Ramos (cell line): Measurements from ENCODE around the gene MAGOH.
"Not testable (repeated sequence)": the region's sequence is repeated elsewhere in the genome, so short reads cannot be mapped to it uniquely, and the experiment has no call there.

Experiments
- in situ Hi-C: fragments of 300-500 bp; cut with MboI; formaldehyde crosslinking; loops from one replicate; pipeline ENCODE4 v1.14.3; 2022; ENCODE audit warnings: low sequenced_read_pairs; ENCODE audit not compliant: unreplicated experiment

MAGOH gene

GRCh38 chr1:53238197-53239155 is at the start of gene MAGOH:
MAGOH (minus strand) TSS chr1:53238518; CDS start chr1:53238448, 70 bp downstream.
- in situ Hi-C loops, result no loop called here

- in situ Hi-C loops, result no loop called here
These were observed 48.6 kb upstream of the MAGOH start for GRCh38 chr1:53286955-53287354.

DNA sequence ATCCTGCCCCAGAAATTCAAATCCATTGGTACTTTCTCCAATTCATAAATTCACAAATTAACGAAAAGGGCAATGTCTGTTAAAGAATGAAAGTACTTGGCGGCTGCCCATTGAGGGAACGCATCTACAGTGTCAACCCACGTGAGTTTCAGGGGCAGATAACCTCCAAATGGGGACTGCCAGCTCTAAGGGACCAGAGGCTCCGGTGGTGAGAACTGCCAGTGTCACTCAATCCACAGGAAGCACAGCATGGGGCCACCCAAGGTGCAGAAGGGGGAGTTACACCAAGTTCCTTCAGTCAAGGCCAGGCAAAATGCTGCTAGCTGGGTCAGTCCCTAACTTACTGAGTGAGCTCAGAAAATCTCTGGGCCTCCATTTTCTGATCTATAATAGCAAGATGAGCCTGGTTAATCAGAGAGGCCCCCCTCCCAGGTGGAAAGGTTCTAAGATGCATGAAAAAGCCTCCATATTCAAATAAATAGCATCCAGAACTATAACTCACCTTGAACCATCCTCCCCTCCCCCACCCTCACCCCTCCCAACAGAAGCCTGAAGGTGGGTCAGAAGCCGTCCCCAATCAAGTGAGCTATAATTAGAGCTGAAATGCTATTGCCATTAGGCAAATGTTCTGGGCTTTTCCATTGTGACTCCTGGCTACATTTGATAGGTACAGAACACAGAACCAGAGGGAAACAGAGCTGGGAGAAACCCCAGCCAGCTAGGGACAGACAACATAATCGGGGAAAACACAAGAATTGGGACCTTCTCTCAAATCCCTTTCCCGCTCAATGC is 47.8 kb upstream of the MAGOH start:
- in situ Hi-C loops, result no loop called here

DNA sequence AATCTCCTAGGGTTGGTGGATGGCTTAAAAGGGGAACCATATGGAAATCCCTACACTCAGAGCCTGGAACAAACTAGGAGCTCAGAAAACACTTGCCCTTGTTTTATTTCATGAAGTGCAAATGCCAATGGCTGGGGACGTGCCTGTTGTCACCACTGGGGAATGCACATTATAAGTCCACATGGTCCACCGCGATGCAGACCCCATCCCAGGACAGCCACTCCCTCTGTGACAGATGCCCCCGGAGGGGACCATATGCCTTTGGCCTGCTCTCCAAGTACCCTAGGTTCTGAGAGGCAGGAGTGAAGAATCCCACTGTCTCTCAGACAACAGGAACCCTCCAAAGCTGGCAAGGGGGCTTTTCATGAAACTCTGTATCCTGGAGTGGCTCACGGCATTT is 47.2 kb upstream of the MAGOH start:
- in situ Hi-C loops, result no loop called here

GRCh38 chr1:53284224-53285020 is 46.1 kb upstream of the MAGOH start:
- in situ Hi-C loops, result no loop called here

GRCh38 chr1:53283156-53283555 is 44.8 kb upstream of the MAGOH start:
- in situ Hi-C loops, result not testable (repeated sequence)

DNA sequence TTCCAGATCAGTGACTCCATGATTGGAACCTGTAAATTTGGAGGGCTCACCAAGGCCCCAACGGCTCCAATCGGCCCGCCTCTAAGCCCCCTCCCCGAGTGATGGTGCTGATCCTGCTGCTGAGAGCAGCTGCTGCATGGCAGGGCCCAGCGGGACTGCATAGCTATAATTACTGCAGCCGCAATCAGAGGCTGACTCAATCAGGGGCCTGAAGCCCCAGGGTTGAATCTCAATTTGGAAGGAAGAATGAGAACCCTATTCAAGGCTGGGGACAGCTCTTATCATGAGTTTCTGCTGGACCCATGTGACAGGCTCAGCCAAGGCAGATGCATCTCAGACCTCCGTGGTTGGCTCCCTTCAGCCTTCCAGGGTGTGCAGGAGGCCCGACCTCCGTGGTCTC is 42.8 kb upstream of the MAGOH start:
- in situ Hi-C loops, result no loop called here

GRCh38 chr1:53280496-53280895 is 42.2 kb upstream of the MAGOH start:
- in situ Hi-C loops, result no loop called here

GRCh38 chr1:53279296-53280200 is 41.2 kb upstream of the MAGOH start:
- in situ Hi-C loops, result loop anchor here (5.0 kb wide), 1 partner anchor 113 kb away; no protein-coding TSS in a partner anchor

DNA sequence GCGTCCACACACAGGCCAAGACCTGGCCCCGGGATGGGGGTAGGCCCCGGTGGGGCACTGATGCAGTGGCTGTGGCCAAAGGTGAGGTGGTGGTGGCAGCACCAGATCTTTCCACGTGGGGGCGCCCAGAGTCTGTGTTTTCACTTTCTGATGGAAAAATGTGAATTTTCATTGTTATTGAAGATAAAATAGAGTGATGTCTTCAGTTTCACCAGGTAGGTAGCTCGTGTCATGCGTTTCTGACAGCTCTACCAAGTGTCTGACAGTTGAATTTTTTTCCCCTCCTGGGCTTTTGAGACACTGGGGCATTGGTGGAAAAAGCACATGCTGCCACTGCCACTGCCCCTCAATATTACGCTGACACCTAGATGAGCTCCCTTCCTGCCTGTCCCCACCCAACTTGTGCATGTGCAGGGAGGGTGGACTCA is 40.0 kb upstream of the MAGOH start:
- in situ Hi-C loops, result loop anchor here (5.0 kb wide), 1 partner anchor 114 kb away; no protein-coding TSS in a partner anchor

DNA sequence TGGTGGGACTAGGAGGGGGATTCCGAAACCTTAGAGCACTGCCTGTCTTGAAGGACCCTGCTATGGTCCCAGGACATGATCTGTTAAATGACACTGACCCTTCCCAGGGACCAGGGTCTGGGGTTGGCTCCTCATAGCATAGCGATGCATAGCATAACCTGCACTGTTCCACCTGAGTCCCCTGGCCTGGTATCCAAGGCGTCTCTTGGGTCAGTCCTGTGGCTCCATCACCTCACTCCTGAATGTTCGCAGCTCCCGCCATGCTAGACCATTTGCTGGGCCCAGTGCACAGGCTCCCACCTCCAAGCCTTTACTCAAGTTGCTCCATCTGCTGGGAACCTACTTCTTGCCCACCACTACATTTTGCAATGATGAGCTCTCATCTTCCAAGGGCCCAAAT is 39.0 kb upstream of the MAGOH start:
- in situ Hi-C loops, result loop anchor here (5.0 kb wide), 1 partner anchor 115 kb away; no protein-coding TSS in a partner anchor

DNA sequence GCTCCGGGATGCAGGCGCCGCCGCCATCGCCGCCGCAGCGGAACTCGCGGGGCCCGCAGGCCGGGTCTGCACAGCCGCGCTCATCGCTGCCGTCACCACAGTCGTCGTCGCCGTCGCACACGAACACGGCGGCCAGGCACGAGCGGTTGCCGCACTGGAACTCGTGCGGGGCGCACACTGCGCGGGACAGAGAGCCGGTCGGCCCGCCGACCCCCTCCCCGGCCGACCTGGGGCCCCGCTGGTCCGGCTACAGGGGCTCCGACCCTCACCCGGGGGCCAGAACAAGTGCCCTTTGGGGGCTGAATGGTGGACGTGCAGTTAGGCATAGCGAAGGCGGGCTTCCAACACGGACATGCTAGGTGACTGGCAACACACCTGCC is 38.6 kb upstream of the MAGOH start:
- in situ Hi-C loops, result loop anchor here (5.0 kb wide), 1 partner anchor 115 kb away; no protein-coding TSS in a partner anchor

- in situ Hi-C loops, result loop anchor here (5.0 kb wide), 1 partner anchor 116 kb away; no protein-coding TSS in a partner anchor
These were observed 38.0 kb upstream of the MAGOH start for GRCh38 chr1:53276153-53276901.

GRCh38 chr1:53275566-53275965 is 37.2 kb upstream of the MAGOH start:
- in situ Hi-C loops, result loop anchor here (5.0 kb wide), 1 partner anchor 117 kb away; no protein-coding TSS in a partner anchor

GRCh38 chr1:53274541-53275185 is 36.3 kb upstream of the MAGOH start:
- in situ Hi-C loops, result loop anchor here (5.0 kb wide), 1 partner anchor 118 kb away; no protein-coding TSS in a partner anchor

- in situ Hi-C loops, result no loop called here
These were observed 35.7 kb upstream of the MAGOH start for GRCh38 chr1:53274026-53274425.

- in situ Hi-C loops, result no loop called here
These were observed 35.2 kb upstream of the MAGOH start for GRCh38 chr1:53273526-53273925.

GRCh38 chr1:53272349-53272748 is 34.0 kb upstream of the MAGOH start:
- in situ Hi-C loops, result no loop called here
